ENCODE measurements around the gene MFSD6L. TPM values are rescaled to one million over a fixed set of nuclear protein-coding genes. Genes with fewer than 3 reads are reported as not detected.

The MFSD6L gene
- total RNA-seq, 1 experiment from 2014 or later = 2.1 TPM

DNA sequence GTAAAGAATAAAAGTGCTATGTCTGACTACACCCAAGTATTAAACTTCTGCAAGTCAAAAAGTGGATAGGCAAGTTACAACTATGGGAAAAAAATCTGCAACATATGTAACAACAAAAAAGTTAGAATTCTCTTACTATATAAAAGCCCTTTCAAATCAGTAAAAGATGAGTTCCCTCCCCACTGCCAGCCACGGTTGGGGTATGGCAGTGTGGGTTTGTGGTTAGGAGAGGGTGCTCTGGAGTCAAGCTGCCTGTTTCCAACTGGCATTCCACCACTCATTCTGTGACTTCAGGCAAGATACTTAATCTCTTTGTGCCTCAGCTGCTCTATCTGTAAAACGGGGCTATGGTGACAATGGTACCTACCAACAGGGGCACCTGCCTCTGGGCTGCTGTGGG, 26.6 kb upstream of the MFSD6L start:
- Histone ChIP-seq H4K20me1 (ENCODE audit: control insufficient read depth, insufficient read depth, insufficient read length) (no peaks in the 10 kb centered on the region), H3K14ac (ENCODE audit: insufficient read depth, low read length) (no peak overlapping the region), H3K79me1 (ENCODE audit: insufficient read depth, low read depth, low read length, poor library complexity, severe bottlenecking) (no peaks in the 10 kb centered on the region), H4K8ac (replicated peaks; ENCODE audit: insufficient read length, low read depth, low read length) (no peak overlapping the region), H2BK20ac (ENCODE audit: low read depth, low read length, poor library complexity, severe bottlenecking) (no peak overlapping the region), H2BK120ac (ENCODE audit: low read depth, low read length, poor library complexity, severe bottlenecking) (no peak overlapping the region), H3K4me2 (ENCODE audit: insufficient read depth, insufficient read length, low read length) (no peak overlapping the region), H3K79me2 (ENCODE audit: insufficient read depth, low read length) (no peaks in the 10 kb centered on the region), H4K91ac (ENCODE audit: insufficient read length, low read depth, low read length) (no peak overlapping the region), H2BK15ac (ENCODE audit: low read depth, low read length) (no peak overlapping the region), H3K23me2 (ENCODE audit: insufficient read length, low read depth, low read length, poor library complexity, severe bottlenecking) (no peaks in the 10 kb centered on the region), H2AFZ (ENCODE audit: low read length) (no peak overlapping the region), H3K9me3 (ENCODE audit: control insufficient read depth, low read depth, low read length) (no peaks in the 10 kb centered on the region), H3K18ac (ENCODE audit: insufficient read length, low read depth, low read length) (no peak overlapping the region), H4K5ac (ENCODE audit: insufficient read length, low read depth, low read length) (no peak overlapping the region), H3T11ph (ENCODE audit: low read length) (no peak overlapping the region), H2AK5ac (ENCODE audit: insufficient read length, low read length) (no peak overlapping the region), H2BK12ac (ENCODE audit: insufficient read length, low read depth, low read length) (no peak overlapping the region), H3K23ac (ENCODE audit: insufficient read length, low read depth, low read length) (no peak overlapping the region), H3K9ac (ENCODE audit: extremely low read depth, insufficient read length, low read length) (no peak overlapping the region), H3K4ac (ENCODE audit: low read depth, low read length) (no peak overlapping the region), H3K27me3 (ENCODE audit: insufficient read depth, low read length) (no peaks in the 10 kb centered on the region), H2BK5ac (ENCODE audit: insufficient read length, low read length) (no peak overlapping the region), H3K56ac (ENCODE audit: insufficient read length, low read depth, low read length) (no peak overlapping the region), H3K4me1 (ENCODE audit: insufficient read depth, low read length) (no peaks in the 10 kb centered on the region), H3K27ac (ENCODE audit: insufficient read length, low read depth, low read length) (no peak overlapping the region)
- TF ChIP-seq, protein P1, sequence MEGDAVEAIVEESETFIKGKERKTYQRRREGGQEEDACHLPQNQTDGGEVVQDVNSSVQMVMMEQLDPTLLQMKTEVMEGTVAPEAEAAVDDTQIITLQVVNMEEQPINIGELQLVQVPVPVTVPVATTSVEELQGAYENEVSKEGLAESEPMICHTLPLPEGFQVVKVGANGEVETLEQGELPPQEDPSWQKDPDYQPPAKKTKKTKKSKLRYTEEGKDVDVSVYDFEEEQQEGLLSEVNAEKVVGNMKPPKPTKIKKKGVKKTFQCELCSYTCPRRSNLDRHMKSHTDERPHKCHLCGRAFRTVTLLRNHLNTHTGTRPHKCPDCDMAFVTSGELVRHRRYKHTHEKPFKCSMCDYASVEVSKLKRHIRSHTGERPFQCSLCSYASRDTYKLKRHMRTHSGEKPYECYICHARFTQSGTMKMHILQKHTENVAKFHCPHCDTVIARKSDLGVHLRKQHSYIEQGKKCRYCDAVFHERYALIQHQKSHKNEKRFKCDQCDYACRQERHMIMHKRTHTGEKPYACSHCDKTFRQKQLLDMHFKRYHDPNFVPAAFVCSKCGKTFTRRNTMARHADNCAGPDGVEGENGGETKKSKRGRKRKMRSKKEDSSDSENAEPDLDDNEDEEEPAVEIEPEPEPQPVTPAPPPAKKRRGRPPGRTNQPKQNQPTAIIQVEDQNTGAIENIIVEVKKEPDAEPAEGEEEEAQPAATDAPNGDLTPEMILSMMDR (conservative IDR thresholded peaks at IDR 0.05) = no peak
- peaks cover 3 to 10% of the 10 kb centered on the region in 2 experiments; a peak in 3 of 5 replicates for H3K9me3 Mint-ChIP-seq
- no peaks in the 10 kb centered on the region; a peak in 1 of 7 replicates for H3K36me3 Mint-ChIP-seq (ENCODE audit: insufficient read depth in 1 of 3, low read depth in 3 of 3)
- H3K4me1 Mint-ChIP-seq = peaks cover 4 to 11% of the 10 kb centered on the region in 2 experiments; a peak in 3 of 4 replicates
- no peak overlapping the region for H3K4me3 Mint-ChIP-seq
- no CpG with 5 or more reads among the region's 2 CpGs for WGBS (ENCODE audit: extremely low coverage, insufficient read length, low lambda C conversion rate)
- H3K27me3 Mint-ChIP-seq (ENCODE audit: low read depth) = peaks cover 13% of the 10 kb centered on the region
- no peak overlapping the region for H3K27ac Mint-ChIP-seq
- DNase-seq = no peak
